HG02759 (cell line): ENCODE results near the gene NOTCH3.

ENCODE experiments used
- ATAC-seq: cut with Tn5 transposase; IDR thresholded peaks from one replicate; pipeline ENCODE4 v1.9.1; 2021; ENCODE audit warnings: mild to moderate bottlenecking, moderate library complexity; ENCODE audit not compliant: unreplicated experiment

NOTCH3 gene

GRCh38 chr19:15200553-15201364 lies at the start of gene NOTCH3:
Gene NOTCH3, minus strand, starts transcription at chr19:15200995. Its CDS starts 90 bp downstream, at chr19:15200905.
- no peak for ATAC-seq

DNA sequence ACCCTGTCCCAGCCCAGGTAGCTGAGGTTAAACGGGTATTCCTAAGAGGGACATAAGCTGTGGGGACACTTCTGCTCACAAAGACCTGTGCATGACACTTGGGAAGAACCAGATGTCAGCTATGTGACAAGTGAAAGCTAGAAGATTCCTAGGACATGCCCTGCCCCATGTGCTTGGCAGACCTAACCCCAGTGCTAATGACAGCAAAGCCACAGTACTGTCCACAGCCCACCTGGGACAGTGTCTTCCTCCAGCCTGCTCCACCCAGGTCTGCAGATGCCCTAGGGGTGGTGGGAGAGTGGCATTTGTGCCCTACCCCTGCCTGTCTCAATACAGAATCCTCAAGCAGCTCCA lies 49.8 kb upstream of the NOTCH3 start:
- no peak for ATAC-seq

- ATAC-seq: no peak
These were observed 49.3 kb upstream of the NOTCH3 start for GRCh38 chr19:15249972-15250639.

DNA sequence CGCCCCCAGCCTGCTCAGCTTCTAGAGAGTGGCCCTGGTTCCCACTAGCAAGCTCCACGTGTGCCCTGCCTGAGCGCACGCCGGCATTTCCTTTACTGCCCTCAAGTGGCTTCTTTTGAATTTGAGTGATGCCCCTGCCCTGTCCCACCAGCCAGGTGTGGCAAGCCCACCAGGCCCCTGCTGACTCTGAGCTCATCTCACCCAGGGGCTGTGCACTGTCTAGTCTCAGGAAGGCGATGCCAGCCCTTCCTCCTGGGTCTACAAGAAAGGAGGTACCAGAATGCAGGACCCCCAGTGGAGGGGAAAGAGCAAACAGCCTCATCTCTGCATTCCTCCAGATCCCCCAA lies 48.7 kb upstream of the NOTCH3 start:
- ATAC-seq: no peak

- ATAC-seq: no peak
These were observed 48.1 kb upstream of the NOTCH3 start for GRCh38 chr19:15248648-15249527.

DNA sequence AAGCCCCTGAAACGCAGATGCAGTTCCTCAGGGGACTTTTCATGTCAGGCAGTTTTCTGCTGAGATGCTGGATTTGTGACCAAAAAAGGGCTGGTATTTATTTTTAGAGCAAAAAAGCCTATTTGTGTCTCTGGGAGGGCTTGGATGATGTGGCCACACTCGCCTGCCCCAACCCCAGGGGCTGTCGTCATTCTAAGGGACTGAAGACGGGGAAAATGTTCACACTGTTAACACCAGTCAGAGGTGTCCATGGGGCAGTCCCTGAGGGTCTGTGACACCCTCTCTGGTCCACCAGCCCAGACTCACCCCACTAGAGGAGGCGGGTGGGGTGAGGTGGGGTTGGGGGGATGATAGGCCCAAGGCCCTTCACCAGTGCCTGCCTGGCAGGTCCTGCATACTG lies 47.3 kb upstream of the NOTCH3 start:
- no peak for ATAC-seq

DNA sequence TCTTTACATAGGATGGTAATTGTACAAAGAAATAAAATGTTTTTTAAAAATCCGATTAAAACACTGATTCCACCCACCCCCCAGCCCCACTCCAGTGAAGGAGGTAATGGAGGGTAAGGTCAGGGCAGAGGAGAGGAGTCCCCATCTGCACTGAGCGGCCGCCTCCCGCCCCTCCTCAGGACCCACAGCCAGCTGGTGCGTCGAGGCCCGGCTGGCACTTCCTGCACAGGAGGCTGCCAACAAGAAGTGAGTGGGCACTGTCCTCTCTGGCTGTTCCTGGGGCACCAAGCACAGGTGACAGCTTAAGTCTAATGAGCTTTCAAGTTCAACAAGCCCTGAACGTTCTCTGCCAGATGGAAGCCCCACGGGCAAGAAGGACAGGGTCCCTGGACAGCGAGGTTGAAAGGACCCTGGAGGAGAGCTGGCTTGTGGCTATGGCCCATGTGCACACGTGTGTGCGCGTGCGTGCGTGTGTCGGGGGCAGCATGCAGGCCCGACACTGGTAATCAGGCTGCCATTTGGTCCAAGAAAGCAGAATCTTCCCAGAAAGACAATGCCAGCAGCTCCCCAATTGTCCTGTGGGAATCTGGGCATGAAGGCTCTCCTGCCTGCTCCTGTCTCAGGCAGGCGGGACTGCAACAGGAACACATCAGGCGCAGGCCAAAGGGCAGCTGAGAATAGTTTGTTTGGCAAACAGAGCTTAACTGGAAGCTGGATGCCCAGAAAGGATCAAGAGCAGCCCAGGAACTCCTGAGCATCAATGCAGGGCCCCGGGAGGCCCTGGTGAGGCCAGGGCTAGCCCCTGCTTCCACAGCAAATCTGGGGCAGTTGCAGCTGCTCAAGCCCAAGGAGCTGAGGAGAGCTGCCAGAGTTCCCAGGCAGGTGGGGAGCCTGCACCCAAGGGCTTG lies 46.6 kb upstream of the NOTCH3 start:
- ATAC-seq: no peak

DNA sequence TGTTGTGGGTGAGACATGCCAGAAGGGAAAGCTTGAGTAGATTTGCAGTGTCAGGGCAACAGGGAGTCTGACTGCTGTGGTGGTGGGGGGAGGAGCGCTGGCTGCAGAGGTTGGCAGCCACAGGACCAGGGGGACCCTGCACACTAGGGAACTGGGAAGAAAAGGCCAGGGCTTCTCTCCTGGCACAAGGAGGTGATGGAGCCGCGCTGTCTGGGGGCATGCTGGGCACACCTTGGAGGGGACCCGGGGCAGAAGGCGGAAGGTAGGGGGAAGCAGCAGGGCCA lies 45.3 kb upstream of the NOTCH3 start:
- no peak for ATAC-seq

DNA sequence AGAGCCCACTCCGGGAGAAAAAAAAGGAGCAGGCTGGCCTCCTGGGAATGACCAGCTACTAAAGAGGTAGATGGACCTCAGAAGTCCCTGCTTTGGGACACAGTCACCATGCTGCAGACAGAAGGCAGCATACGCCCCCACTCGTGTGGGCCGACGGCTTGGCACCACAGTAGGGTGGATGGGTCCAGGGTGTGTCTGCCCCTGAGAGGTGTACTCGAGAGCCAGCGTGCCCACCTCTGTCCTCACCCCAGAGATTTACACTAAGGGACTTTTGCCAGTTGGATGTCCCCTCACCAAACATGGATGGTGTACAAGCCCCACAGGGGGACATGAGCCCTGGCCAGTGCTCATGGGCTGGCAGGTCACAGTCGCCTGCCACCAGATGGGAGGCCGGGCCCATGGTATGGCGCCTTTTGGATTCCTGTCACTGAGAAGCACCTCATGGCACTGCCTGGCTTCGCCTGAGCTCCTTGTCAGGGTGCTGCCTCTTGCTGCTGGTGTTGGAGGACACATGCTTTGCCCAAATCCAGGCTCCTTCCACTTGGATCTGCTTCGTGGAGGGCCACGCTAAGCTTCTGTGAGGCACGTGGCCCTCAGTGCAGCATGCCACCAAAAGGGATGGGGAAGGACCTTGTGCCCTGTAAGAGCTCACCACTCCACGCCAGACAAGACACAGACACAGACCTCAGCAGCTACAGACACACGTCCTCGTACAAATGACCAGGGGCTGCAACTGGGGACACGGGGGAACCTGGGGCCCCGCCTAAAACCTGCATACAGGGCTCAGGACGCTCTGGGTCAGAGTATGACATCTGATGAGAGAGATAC lies 44.8 kb upstream of the NOTCH3 start:
- no peak for ATAC-seq

GRCh38 chr19:15244808-15245207 lies 44.0 kb upstream of the NOTCH3 start:
- no peak for ATAC-seq

GRCh38 chr19:15244106-15244803 lies 43.5 kb upstream of the NOTCH3 start:
- ATAC-seq: no peak

DNA sequence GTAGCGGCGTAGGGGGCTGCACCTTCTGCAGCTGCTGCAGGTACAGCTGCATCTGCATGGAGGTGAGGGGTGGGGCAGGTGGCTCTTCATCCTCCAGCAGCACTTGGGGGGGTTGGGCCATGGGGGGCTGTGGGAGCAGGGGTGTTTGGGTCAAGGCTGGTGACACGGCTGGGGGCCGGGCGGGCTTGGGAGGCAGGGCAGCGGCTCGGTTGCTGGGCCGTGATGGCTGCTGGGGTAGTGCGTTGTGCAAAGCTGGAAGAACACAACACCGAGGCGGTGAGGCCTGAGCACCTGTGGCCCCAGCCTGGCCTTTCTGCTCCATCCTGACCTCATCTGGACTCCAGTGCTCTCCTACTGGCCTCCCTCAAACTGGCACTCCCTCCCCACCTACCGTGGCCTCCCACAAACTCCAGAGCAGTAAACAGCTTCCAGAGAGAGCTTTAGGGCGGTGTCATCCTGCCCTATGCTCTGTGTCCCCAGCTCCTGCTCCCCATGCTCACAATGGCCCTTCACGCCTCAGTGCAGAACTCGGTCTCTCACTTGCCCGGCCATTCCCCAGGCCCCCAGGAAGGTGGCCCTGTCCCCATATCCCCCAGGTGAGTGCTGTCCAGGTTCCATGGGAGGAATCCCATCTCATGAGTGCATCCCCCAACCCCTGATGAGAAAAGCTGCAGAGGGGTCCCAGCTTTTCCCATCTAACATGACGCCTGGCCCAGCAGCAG lies 42.6 kb upstream of the NOTCH3 start:
- no peak for ATAC-seq

GRCh38 chr19:15241259-15241910 lies 40.6 kb upstream of the NOTCH3 start:
- no peak for ATAC-seq

- ATAC-seq: no peak
These were observed 39.7 kb upstream of the NOTCH3 start for GRCh38 chr19:15240515-15240914.

GRCh38 chr19:15239337-15239949 lies 38.6 kb upstream of the NOTCH3 start:
- ATAC-seq: no peak

DNA sequence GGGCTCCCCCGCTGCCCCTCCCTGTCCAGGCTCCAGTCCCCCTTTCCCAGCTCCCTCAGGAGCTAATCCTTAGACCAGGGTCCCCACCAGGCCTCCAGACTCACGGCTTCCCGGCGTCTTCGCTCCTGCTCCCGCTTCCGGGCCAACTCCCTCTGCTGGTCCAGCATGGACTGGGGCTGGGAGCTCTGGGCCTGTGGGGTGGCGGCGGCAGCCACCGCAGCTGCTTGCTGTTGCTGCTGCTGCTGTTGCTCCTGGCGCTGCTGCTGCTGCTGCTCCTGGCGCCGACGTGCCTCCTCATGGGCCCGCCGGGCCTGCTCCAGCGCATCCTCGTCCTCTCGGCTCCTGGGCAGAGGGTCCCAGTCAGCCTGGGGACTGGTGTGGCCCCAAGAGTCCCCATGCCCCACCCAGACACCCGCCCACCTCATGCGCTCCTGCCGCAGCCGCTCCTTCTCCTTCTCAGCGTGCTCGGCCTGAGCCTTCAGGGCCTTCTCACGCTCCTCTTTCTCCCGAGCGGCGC lies 37.9 kb upstream of the NOTCH3 start:
- ATAC-seq: no peak

- no peak for ATAC-seq
These were observed 37.2 kb upstream of the NOTCH3 start for GRCh38 chr19:15237759-15238638.
